Activated CD8-positive, alpha-beta T cell treated with anti-CD3 and anti-CD28 coated beads for 36 hours (primary cell): ENCODE data around the gene CECR2. TPM values are rescaled to one million over a fixed set of nuclear protein-coding genes. Genes with fewer than 3 reads are reported as not detected.

ENCODE experiments used
- ATAC-seq: fragments of 200-7000 bp; cut with Tn5 transposase; one replicate; pipeline ENCODE4 v1.10.0; 2021; ENCODE audit warnings: mild to moderate bottlenecking, moderate library complexity
- CTCF ChIA-PET: fragments of 350-600 bp; sonication (Branson Sonifier 250); formaldehyde crosslinking; loops from one replicate; lab custom pipeline; 2021; ENCODE audit warnings: antibody characterized with exemption; lab: Charles Lee
- POLR2A ChIA-PET: fragments of 350-600 bp; sonication (Branson Sonifier 250); formaldehyde crosslinking; loops from one replicate; lab custom pipeline; 2021; ENCODE audit warnings: antibody characterized with exemption; lab: Charles Lee
- DNase-seq: peaks from one replicate; pipeline ENCODE4 v3.0.0-alpha.2; 2020
- H3K27ac Mint-ChIP-seq: one replicate; pipeline ENCODE4 v1.8.0; 2021; ENCODE audit warnings: mild to moderate bottlenecking, mixed read lengths
- H3K27me3 Mint-ChIP-seq: one replicate; pipeline ENCODE4 v1.8.0; 2021; ENCODE audit warnings: mixed read lengths
- H3K36me3 Mint-ChIP-seq: one replicate; pipeline ENCODE4 v1.8.0; 2021; ENCODE audit warnings: low read depth, mixed read lengths
- H3K4me1 Mint-ChIP-seq: one replicate; pipeline ENCODE4 v1.8.0; 2021; ENCODE audit warnings: low read depth, mixed read lengths
- H3K4me3 Mint-ChIP-seq: one replicate; pipeline ENCODE4 v1.8.0; 2021; ENCODE audit warnings: mild to moderate bottlenecking, moderate library complexity, mixed read lengths
- H3K9me3 Mint-ChIP-seq: one replicate; pipeline ENCODE4 v1.8.0; 2021; ENCODE audit warnings: mixed read lengths
- intact Hi-C: fragments of 100-400 bp; cut with micrococcal nuclease; formaldehyde crosslinking; loops from one replicate; pipeline ENCODE4 v1.10.0; 2022
- total RNA-seq, 2 experiments: library from RNA; stranded (reverse); gene quantifications; one replicate each; pipeline ENCODE4 v1.2.3, GENCODE V29; 2021
- TF ChIP-seq, protein P1 (sequence below): fragments of 200-600 bp; IDR thresholded peaks from one replicate; pipeline ENCODE4 v1.8.0; 2022; ENCODE audit warnings: antibody characterized with exemption, mild to moderate bottlenecking

Gene CECR2
- total RNA-seq, 2 experiments from 2014 or later, result 0.11 to 0.16 TPM

DNA sequence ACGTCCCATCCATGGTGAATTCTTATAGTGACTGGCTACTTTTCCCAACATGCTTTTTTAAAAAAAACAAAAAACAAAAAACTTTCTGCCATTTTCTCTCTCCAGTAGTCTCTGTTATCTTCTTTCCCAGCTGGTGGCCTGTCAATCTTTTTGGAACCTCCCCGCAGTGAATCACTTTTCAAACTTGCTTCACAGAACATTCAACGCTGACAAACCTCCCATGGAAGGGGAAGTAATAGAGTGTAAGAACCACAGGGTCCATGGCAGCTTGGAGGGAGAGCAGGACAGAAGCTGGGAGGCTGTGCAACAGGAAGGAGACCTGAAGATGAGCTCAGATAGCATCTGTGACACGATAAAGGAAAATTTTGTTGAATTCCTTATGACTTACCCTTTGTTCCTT lies 9.8 kb upstream of the CECR2 start:
- intact Hi-C loops, result no loop called here
- Mint-ChIP-seq H3K9me3 (no peaks in the 10 kb centered on the region), H3K4me3 (no peak overlapping the region), H3K27ac (no peak overlapping the region), H3K4me1 (no peaks in the 10 kb centered on the region), H3K27me3 (peaks cover 3% of the 10 kb centered on the region), H3K36me3 (no peaks in the 10 kb centered on the region)
- TF ChIP-seq, protein P1, sequence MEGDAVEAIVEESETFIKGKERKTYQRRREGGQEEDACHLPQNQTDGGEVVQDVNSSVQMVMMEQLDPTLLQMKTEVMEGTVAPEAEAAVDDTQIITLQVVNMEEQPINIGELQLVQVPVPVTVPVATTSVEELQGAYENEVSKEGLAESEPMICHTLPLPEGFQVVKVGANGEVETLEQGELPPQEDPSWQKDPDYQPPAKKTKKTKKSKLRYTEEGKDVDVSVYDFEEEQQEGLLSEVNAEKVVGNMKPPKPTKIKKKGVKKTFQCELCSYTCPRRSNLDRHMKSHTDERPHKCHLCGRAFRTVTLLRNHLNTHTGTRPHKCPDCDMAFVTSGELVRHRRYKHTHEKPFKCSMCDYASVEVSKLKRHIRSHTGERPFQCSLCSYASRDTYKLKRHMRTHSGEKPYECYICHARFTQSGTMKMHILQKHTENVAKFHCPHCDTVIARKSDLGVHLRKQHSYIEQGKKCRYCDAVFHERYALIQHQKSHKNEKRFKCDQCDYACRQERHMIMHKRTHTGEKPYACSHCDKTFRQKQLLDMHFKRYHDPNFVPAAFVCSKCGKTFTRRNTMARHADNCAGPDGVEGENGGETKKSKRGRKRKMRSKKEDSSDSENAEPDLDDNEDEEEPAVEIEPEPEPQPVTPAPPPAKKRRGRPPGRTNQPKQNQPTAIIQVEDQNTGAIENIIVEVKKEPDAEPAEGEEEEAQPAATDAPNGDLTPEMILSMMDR, result no peak
- ChIA-PET POLR2A (no interaction called here), CTCF (no interaction called here)
- DNase-seq (no peak), ATAC-seq (no peak)

DNA sequence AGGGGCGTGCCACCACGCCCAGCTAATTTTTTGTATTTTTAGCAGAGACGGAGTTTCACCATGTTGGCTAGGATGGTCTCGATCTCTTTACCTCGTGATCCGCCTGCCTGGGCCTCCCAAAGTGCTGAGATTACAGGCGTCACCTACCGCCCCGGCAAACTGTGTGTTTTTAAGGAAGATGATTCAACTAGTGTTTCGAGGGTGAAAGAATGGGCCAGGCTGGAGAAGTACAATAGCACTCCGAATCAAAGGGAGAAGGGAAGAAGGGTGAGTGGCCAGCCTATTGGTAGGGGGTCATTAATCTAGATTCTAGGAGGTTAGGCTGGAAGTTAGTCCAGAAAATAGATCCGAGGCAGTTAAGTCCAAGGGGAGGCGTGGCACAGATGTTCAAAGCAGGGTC lies 2.9 kb upstream of the CECR2 start:
- H3K27ac Mint-ChIP-seq, result no peak overlapping the region
- TF ChIP-seq, protein P1, result no peak
- H3K9me3 Mint-ChIP-seq, result no peaks in the 10 kb centered on the region
- no peak overlapping the region for H3K4me3 Mint-ChIP-seq
- DNase-seq (no peak), ATAC-seq (no peak)
- POLR2A ChIA-PET, result no interaction called here
- H3K27me3 Mint-ChIP-seq, result peaks cover 41% of the 10 kb centered on the region
- H3K36me3 Mint-ChIP-seq, result no peaks in the 10 kb centered on the region
- intact Hi-C loops, result no loop called here
- CTCF ChIA-PET, result interaction anchor here (0.7 to 2.0 kb wide), 4 partner anchors 9 to 292 kb away, joined by 3 to 6 read pairs (median 3); no protein-coding TSS in a partner anchor
- H3K4me1 Mint-ChIP-seq, result peaks cover 19% of the 10 kb centered on the region

DNA sequence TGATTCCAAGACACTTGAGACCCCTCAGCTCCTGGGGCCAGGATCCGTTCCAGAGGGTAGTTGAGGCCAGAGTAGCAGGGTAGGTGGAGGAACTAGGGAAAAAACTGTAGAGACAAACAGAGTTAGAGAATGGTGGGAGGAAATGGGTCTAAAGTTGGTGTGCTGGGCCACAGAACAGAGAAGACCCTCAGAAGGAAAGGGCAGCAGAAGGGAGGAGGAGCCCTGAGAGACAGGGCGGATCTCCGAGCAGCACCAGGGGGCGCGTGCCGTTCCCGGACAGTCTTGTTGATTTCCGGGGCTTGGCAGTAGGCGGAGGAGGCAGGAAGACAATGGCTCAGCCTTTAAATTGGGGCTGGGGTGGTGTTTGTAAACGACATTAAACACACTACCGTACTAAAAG lies 2.4 kb upstream of the CECR2 start:
- ChIA-PET CTCF (interaction anchor here (0.7 to 2.0 kb wide), 5 partner anchors 9 to 293 kb away, joined by 3 to 6 read pairs (median 3); no protein-coding TSS in a partner anchor), POLR2A (no interaction called here)
- TF ChIP-seq, protein P1, result peak; percentile 30
- Mint-ChIP-seq H3K27me3 (peaks cover 46% of the 10 kb centered on the region), H3K4me3 (no peak overlapping the region), H3K4me1 (peaks cover 19% of the 10 kb centered on the region), H3K9me3 (no peaks in the 10 kb centered on the region), H3K36me3 (no peaks in the 10 kb centered on the region), H3K27ac (no peak overlapping the region)
- ATAC-seq (peak; percentile 75), DNase-seq (peak; percentile 64)
- intact Hi-C loops, result no loop called here

DNA sequence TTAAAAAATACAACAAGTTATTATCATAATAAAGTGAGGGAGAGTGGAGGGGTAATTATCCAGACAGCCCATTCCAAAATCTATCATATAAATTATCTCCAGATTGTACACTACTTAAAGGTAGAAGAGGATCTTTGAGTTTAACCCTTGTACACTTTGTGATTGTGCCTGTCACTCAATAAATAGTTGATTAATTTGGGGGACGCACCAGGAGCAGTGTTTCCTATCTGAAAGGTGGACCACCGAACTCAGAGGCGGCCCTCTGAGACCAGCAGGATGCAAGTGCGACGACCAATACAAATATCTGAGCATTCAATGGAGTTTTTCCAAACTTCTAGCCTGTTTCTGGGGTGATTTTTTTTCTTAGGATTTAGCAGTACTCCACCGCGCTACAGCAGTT lies 1.1 kb upstream of the CECR2 start:
- ChIA-PET CTCF (interaction anchor here (1.4 to 1.9 kb wide), 3 partner anchors 12 to 196 kb away, joined by 3 to 6 read pairs (median 5); no protein-coding TSS in a partner anchor), POLR2A (no interaction called here)
- intact Hi-C loops, result no loop called here
- no peaks in the 10 kb centered on the region for H3K9me3 Mint-ChIP-seq
- DNase-seq (no peak), ATAC-seq (no peak)
- H3K4me3 Mint-ChIP-seq, result peak overlapping the region; percentile 34
- H3K27me3 Mint-ChIP-seq, result peaks cover 49% of the 10 kb centered on the region
- TF ChIP-seq, protein P1, result no peak
- H3K4me1 Mint-ChIP-seq, result peaks cover 19% of the 10 kb centered on the region
- no peaks in the 10 kb centered on the region for H3K36me3 Mint-ChIP-seq
- H3K27ac Mint-ChIP-seq, result no peak overlapping the region

DNA sequence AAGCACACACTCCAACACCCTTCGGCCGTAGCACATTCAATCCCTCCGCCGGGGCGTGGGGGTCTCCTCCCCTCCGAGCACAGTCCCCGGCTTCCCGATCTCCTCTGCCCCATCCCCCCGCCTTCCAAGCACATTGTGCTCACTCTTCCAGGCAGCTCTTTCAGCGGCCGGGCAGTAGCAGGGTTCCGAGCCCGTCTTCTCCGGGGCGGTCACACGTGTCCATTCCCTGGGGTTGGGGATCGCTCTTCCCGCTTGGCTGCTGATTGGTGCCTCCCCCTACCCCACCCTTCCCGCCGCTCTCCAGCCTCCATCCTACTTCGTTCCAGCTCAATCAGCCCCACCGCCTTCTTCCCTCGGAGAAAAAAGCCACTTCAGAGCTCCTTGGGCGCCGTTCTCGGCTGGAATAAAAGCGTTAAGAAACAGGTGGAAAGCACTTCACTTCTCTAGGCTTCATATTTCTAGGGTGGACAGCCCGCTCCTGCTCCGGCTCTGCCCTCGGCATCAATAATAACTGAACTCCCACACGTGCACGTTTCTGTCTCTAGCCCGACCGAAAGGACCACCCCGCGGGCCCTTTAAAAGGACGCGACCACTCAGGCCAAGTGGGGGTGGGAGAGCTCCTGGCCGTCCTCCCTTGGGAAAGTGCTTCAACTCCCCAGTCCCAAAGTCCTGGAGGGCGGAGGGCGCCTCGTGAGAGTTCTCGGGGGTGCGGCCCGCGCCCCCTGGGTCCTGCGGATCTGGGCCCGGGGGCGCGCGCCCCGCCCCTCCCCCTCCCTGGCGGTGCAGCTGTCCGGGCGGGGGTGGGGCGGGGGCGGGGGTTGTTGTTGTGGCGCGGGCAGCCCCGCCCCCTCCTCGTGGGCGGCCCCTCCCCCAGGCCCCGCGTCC lies 464 bp upstream of the CECR2 start:
- intact Hi-C loops, result no loop called here
- Mint-ChIP-seq H3K4me3 (peak overlapping the region; percentile 34), H3K27ac (no peak overlapping the region), H3K4me1 (peaks cover 19% of the 10 kb centered on the region), H3K36me3 (no peaks in the 10 kb centered on the region), H3K9me3 (no peaks in the 10 kb centered on the region), H3K27me3 (peaks cover 52% of the 10 kb centered on the region)
- CTCF ChIA-PET, result interaction anchor here (1.3 to 1.9 kb wide), 2 partner anchors 133 to 197 kb away, joined by 3 to 6 read pairs; no protein-coding TSS in a partner anchor
- POLR2A ChIA-PET, result interaction anchor here (1.1 kb wide), 1 partner anchor 8 kb away, joined by 3 read pairs; no protein-coding TSS in a partner anchor
- DNase-seq (no peak), ATAC-seq (no peak)
- TF ChIP-seq, protein P1, result no peak
